ENCODE results near the gene PARM1. TPM values are rescaled to one million over a fixed set of nuclear protein-coding genes. Genes with fewer than 3 reads are reported as not detected.
"Not testable (repeated sequence)": the region's sequence is repeated elsewhere in the genome, so short reads cannot be mapped to it uniquely, and the experiment has no call there.

PARM1 gene
- total and polyA plus RNA-seq, 3 experiments from 2014 or later = not detected

DNA sequence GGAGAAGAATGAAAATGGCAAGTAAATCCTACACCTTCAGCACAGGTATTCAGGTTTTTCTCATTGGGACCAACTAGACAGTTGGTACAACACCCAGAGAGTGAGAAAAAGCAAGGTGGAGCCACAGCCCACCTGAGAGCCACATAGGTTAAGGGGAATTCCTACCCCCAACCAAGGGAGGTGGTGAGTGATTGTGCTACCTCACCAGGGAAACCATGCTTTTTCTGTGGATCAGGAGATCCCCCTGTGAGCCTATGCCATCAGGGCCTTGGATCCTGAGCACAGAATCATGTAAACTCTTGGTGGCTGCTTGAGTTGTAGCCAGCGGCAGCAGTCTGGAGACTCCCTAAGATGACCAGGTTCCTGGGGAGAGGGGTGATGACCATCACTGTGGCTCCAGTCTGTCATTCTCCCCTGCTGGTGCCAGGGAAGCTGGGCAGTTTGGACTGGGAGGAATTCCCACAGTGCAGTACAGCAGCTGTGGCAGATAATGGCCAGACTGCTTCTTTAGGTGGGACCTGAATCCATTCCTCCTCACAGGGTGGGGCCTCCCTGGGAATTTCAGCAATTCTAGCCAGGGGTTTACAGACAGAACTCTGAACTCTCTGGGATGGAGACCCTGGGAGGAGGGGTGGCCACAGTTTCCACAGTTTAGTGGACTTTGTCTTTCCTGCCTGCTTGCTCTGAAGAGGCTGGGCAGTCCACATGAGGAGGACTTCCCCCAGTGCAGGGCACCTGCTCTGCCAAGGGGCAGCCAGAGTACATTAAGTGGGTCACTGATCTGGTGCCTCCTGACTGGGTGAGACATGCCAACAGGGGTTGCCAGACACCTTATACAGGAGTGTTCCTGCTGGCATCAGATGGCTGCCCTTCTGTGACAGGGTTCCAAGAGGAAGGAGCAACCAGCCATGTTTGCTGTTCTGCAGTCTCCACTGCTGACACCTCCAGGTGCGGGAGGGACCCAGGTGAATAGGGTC is 43.2 kb downstream of the PARM1 start:
- POLR2A ChIA-PET = no interaction called here
- H3K27ac Mint-ChIP-seq = no peak overlapping the region
- H3K36me3 ChIP-seq (ENCODE audit: insufficient read depth, low read length) = no peaks in the 10 kb centered on the region
- H3K27me3 Mint-ChIP-seq = peaks cover 0 to 1% of the 10 kb centered on the region in 2 donors
- no peaks in the 10 kb centered on the region for H3K4me1 ChIP-seq (ENCODE audit: insufficient read depth, low read length)
- H3K27me3 ChIP-seq (ENCODE audit: insufficient read depth, low read length, poor library complexity, severe bottlenecking) = no peaks in the 10 kb centered on the region
- no peaks in the 10 kb centered on the region for H3K4me1 Mint-ChIP-seq
- CTCF ChIA-PET = no interaction called here
- no peaks in the 10 kb centered on the region for H3K36me3 Mint-ChIP-seq
- H3K9me3 ChIP-seq (ENCODE audit: low read length) = no peaks in the 10 kb centered on the region
- no peak overlapping the region for H3K4me3 Mint-ChIP-seq
- H3K9me3 Mint-ChIP-seq = peaks cover 7 to 16% (median 12%) of the 10 kb centered on the region in 5 donors
- no peak overlapping the region for H3K27ac ChIP-seq (ENCODE audit: low read depth, low read length)
- DNase-seq = no peak
- no peak overlapping the region for H3K4me3 ChIP-seq (ENCODE audit: low read length)

DNA sequence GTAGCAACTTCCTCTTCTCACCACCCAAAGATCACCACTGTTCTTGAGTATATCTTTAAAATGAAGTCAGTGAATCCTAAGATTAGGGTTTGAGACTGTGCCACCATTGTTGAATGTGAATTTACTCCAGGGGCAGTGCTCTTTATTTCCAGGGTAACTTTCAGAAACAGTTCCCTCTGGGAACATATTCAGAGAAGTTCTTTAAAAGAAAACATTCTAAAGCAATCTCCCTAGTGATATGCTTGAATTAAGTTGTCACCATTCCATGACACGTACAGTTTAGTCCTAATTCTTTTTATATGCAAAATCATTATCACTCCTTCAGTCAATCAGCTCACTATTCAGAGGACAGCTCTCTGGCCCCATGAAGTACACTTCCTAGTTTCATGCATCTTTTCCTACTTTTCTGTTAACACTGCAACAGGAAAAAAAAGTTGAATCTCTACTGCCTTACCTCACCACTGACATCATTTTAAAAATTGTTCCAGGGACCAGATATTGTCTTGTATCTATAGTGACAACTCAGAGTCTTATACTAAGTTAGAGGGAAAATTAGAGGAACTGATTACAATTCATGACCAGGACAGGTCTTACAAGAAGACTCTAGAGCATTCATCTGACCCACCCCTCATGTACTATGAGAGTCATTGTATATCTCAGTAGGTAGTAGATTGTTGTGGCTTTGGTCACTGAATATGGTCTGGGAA is 49.8 kb downstream of the PARM1 start:
- H3K36me3 Mint-ChIP-seq = no peaks in the 10 kb centered on the region
- H3K4me1 Mint-ChIP-seq = no peaks in the 10 kb centered on the region
- H3K27me3 ChIP-seq (ENCODE audit: insufficient read depth, low read length, poor library complexity, severe bottlenecking) = no peaks in the 10 kb centered on the region
- H3K27ac ChIP-seq (ENCODE audit: low read depth, low read length) = no peak overlapping the region
- H3K27ac Mint-ChIP-seq = no peak overlapping the region
- H3K4me3 ChIP-seq (ENCODE audit: low read length) = no peak overlapping the region
- H3K36me3 ChIP-seq (ENCODE audit: insufficient read depth, low read length) = no peaks in the 10 kb centered on the region
- DNase-seq = no peak
- CTCF ChIA-PET = no interaction called here
- POLR2A ChIA-PET = no interaction called here
- no peaks in the 10 kb centered on the region for H3K4me1 ChIP-seq (ENCODE audit: insufficient read depth, low read length)
- no peak overlapping the region for H3K4me3 Mint-ChIP-seq
- peaks cover 6 to 10% (median 8%) of the 10 kb centered on the region in 5 donors for H3K9me3 Mint-ChIP-seq
- H3K9me3 ChIP-seq (ENCODE audit: low read length) = no peaks in the 10 kb centered on the region
- H3K27me3 Mint-ChIP-seq = no peaks in the 10 kb centered on the region

DNA sequence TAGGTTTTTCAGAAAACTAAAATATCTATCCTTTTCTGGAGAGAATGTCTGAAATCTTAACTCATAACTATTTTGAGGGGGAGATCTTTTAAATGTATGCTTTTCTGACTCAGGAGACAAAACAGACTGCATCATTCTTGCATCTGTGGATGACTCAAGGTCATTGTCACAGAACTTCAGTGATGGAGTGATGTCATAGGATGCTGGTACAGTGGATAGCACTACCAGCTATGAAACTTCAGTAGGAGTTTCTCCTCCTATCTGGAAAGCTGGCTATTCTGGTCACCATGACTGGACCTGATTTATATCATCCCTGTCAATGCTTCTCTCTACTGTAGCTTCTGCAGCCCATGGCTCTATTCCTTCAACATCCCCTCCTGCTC is 50.3 kb downstream of the PARM1 start:
- ChIA-PET CTCF (no interaction called here), POLR2A (no interaction called here)
- H3K4me1 Mint-ChIP-seq = no peaks in the 10 kb centered on the region
- H3K27me3 ChIP-seq (ENCODE audit: insufficient read depth, low read length, poor library complexity, severe bottlenecking) = no peaks in the 10 kb centered on the region
- peaks cover 2 to 10% (median 7%) of the 10 kb centered on the region in 5 donors for H3K9me3 Mint-ChIP-seq
- no peaks in the 10 kb centered on the region for H3K36me3 Mint-ChIP-seq
- no peaks in the 10 kb centered on the region for H3K9me3 ChIP-seq (ENCODE audit: low read length)
- H3K4me3 Mint-ChIP-seq = no peak overlapping the region
- H3K27me3 Mint-ChIP-seq = no peaks in the 10 kb centered on the region
- no peak for DNase-seq
- H3K36me3 ChIP-seq (ENCODE audit: insufficient read depth, low read length) = no peaks in the 10 kb centered on the region
- no peak overlapping the region for H3K27ac Mint-ChIP-seq
- no peaks in the 10 kb centered on the region for H3K4me1 ChIP-seq (ENCODE audit: insufficient read depth, low read length)
- no peak overlapping the region for H3K27ac ChIP-seq (ENCODE audit: low read depth, low read length)
- H3K4me3 ChIP-seq (ENCODE audit: low read length) = no peak overlapping the region

DNA sequence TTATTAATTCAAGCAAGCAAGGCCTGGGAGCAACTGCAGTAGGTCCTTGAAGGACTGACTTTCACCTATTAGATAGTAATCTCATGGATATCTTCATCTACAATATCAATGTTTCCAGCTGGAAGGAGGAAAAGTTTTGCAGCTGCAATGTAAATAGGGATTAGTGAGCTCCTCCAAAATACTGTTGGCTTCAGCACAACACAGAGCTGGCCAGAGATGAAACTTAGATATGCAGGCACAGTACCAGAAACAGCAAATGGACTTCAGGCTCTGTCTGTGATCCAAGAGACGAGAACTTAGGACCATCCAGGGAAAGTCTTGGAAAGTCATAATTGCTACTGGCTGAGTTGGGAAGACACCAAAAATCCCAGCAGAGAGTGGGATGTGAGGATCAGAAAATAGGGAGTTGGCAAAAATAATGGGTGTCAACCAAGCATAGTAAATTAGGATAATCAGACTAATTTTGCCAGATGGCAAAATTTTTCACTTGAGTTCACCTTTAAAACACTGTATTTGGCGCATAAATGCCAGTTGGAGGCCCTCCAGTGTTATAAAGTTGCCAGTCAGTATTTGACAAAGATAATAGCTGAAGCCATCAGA is 57.5 kb downstream of the PARM1 start:
- Histone ChIP-seq H3K27ac (ENCODE audit: low read depth, low read length) (no peak overlapping the region), H3K4me1 (ENCODE audit: insufficient read depth, low read length) (no peaks in the 10 kb centered on the region), H3K4me3 (ENCODE audit: low read length) (no peak overlapping the region), H3K9me3 (ENCODE audit: low read length) (no peaks in the 10 kb centered on the region), H3K36me3 (ENCODE audit: insufficient read depth, low read length) (no peaks in the 10 kb centered on the region), H3K27me3 (ENCODE audit: insufficient read depth, low read length, poor library complexity, severe bottlenecking) (no peaks in the 10 kb centered on the region)
- H3K9me3 Mint-ChIP-seq = peaks cover 0 to 3% (median 0%) of the 10 kb centered on the region in 5 donors
- H3K27ac Mint-ChIP-seq = no peak overlapping the region
- no peaks in the 10 kb centered on the region for H3K27me3 Mint-ChIP-seq
- H3K4me3 Mint-ChIP-seq = no peak overlapping the region
- ChIA-PET POLR2A (no interaction called here), CTCF (no interaction called here)
- no peaks in the 10 kb centered on the region for H3K4me1 Mint-ChIP-seq
- H3K36me3 Mint-ChIP-seq = no peaks in the 10 kb centered on the region
- no peak for DNase-seq

DNA sequence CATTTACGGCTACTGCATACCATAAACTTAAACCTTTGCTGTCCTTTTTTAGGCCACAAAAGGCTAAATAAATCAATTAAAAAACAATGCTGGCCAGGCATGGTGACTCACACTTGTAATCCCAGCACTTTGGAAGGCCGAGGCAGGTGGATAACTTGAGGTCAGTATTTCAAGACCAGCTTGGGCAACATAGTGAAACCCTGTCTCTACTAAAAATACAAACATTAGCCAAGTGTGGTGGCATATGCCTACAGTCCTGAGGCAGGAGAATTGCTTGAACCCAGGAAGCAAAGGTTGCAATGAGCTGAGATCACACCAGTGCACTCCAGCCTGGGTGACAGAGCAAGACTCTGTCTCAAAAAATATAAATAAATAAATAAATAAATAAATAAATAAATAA is 61.5 kb downstream of the PARM1 start:
- H3K36me3 ChIP-seq (ENCODE audit: insufficient read depth, low read length); H3K27ac ChIP-seq (ENCODE audit: low read depth, low read length); H3K27me3 ChIP-seq (ENCODE audit: insufficient read depth, low read length, poor library complexity, severe bottlenecking); H3K4me1 ChIP-seq (ENCODE audit: insufficient read depth, low read length); H3K27me3 Mint-ChIP-seq; H3K4me3 ChIP-seq (ENCODE audit: low read length); H3K4me3 Mint-ChIP-seq; H3K4me1 Mint-ChIP-seq; H3K9me3 Mint-ChIP-seq; DNase-seq; H3K27ac Mint-ChIP-seq; H3K36me3 Mint-ChIP-seq; CTCF ChIA-PET; POLR2A ChIA-PET; H3K9me3 ChIP-seq (ENCODE audit: low read length): not testable (repeated sequence)

DNA sequence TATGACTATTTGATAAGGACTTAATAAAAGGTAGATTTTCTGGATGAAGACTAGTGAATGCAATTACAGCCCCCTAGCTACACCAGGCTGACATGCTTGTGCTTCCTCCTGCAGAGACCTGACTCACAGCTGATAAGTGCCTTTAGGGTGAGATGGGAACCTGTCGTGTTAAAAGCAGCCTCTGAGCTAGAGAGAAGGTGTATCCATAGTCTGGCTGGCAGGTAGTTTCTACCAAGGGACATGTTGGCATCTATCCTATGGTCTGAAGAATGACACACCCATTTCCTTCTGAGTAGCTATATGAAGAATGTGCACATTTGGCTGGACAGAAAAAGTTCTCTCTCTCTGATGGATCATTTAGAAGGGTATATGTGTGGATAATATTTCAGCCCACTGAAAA is 64.1 kb downstream of the PARM1 start:
- peaks cover 0 to 5% (median 0%) of the 10 kb centered on the region in 5 donors for H3K9me3 Mint-ChIP-seq
- no peak for DNase-seq
- no peaks in the 10 kb centered on the region for H3K36me3 Mint-ChIP-seq
- H3K9me3 ChIP-seq (ENCODE audit: low read length) = no peaks in the 10 kb centered on the region
- ChIA-PET CTCF (interaction anchor here (0.8 kb wide), 1 partner anchor 12 kb away, joined by 3 read pairs; no protein-coding TSS in a partner anchor), POLR2A (no interaction called here)
- H3K27ac ChIP-seq (ENCODE audit: low read depth, low read length) = no peak overlapping the region
- no peak overlapping the region for H3K4me3 Mint-ChIP-seq
- H3K27me3 Mint-ChIP-seq = no peaks in the 10 kb centered on the region
- H3K4me3 ChIP-seq (ENCODE audit: low read length) = no peak overlapping the region
- no peak overlapping the region for H3K27ac Mint-ChIP-seq
- H3K4me1 ChIP-seq (ENCODE audit: insufficient read depth, low read length) = no peaks in the 10 kb centered on the region
- H3K4me1 Mint-ChIP-seq = no peaks in the 10 kb centered on the region
- H3K36me3 ChIP-seq (ENCODE audit: insufficient read depth, low read length) = no peaks in the 10 kb centered on the region
- no peaks in the 10 kb centered on the region for H3K27me3 ChIP-seq (ENCODE audit: insufficient read depth, low read length, poor library complexity, severe bottlenecking)

DNA sequence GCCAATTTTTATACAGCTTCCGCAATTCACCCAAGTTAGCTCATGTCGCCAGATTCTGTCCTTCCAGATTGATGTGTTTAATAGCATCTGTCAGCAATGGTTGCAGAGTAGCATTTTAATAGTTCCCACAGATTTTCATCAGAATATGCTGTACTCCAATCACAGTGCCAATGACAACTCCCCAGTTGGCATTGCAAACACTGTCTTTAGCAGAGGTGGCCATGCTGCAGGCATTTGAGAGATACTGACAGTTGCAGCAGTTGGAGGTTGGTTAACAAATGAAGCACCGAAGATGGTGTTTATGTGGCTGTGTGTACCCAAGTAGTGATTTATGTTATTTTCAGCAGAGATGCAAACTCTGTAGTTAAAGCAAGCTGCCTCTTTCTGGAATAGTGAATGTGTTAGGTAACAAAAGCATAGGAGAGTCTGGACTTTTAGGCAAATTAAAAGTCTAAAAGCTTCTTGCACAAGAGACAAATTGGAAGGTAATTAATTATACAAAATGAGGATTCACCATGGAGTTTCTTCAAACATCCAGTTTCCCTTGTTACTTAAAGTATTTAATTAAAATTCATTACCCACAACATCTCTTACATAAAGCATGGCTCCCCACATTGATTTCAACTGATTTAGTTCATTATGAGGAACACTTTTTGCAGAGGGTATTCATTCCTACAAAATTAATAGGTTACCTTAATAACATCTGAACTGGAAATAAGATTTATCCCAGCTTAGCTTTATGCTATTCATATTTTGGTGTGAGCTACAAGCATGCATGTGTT is 65.2 kb downstream of the PARM1 start:
- no peak for DNase-seq
- no peaks in the 10 kb centered on the region for H3K36me3 ChIP-seq (ENCODE audit: insufficient read depth, low read length)
- ChIA-PET CTCF (no interaction called here), POLR2A (no interaction called here)
- Mint-ChIP-seq H3K36me3 (no peaks in the 10 kb centered on the region), H3K27me3 (no peaks in the 10 kb centered on the region), H3K4me3 (no peak overlapping the region), H3K9me3 (peaks cover 0 to 6% (median 0%) of the 10 kb centered on the region in 5 donors), H3K27ac (no peak overlapping the region), H3K4me1 (no peaks in the 10 kb centered on the region)
- no peak overlapping the region for H3K27ac ChIP-seq (ENCODE audit: low read depth, low read length)
- no peaks in the 10 kb centered on the region for H3K4me1 ChIP-seq (ENCODE audit: insufficient read depth, low read length)
- H3K9me3 ChIP-seq (ENCODE audit: low read length) = no peaks in the 10 kb centered on the region
- H3K4me3 ChIP-seq (ENCODE audit: low read length) = no peak overlapping the region
- H3K27me3 ChIP-seq (ENCODE audit: insufficient read depth, low read length, poor library complexity, severe bottlenecking) = no peaks in the 10 kb centered on the region
